Ovary (tissue), 9 donors: ENCODE measurements around the gene METTL5. TPM values are rescaled to one million over a fixed set of nuclear protein-coding genes. Genes with fewer than 3 reads are reported as not detected.
A peak's percentile ranks its signal among the peaks of the same experiment; 100 is the strongest.

Source experiments
- DNase-seq, 5 donors: peaks; one replicate each; pipeline ENCODE4 v3.0.0-alpha.2; 2019 to 2020
- H3K27ac ChIP-seq, 2 donors: fragments of 200-600 bp; one replicate each; pipeline versions ENCODE4 v1.5.1 to v1.8.0; 2019 to 2022
- H3K27me3 ChIP-seq: fragments of 200-600 bp; one replicate; pipeline ENCODE4 v1.8.0; 2022
- H3K36me3 ChIP-seq: fragments of 200-600 bp; sonication (generic); one replicate; pipeline ENCODE4 v1.5.1; 2019
- H3K4me1 ChIP-seq: one replicate; pipeline ENCODE4 v1.8.1; 2013; ENCODE audit warnings: mild to moderate bottlenecking, moderate library complexity; ENCODE audit not compliant: insufficient read depth
- H3K4me3 ChIP-seq: fragments of 200-600 bp; sonication (generic); one replicate; pipeline ENCODE4 v1.5.1; 2017
- H3K9me3 ChIP-seq, 2 donors: fragments of 200-600 bp in 1 of 2; sonication (generic) in 1 of 2; one replicate each; pipeline versions ENCODE4 v1.5.1 to v1.8.1; 2013 to 2019; ENCODE audit warnings: mild to moderate bottlenecking in 1 of 2, moderate library complexity in 1 of 2
- EP300 ChIP-seq: sonication (generic); formaldehyde crosslinking; IDR thresholded peaks from one replicate; pipeline ENCODE4 v1.6.1; 2017; ENCODE audit warnings: antibody characterized with exemption
- POLR2A ChIP-seq: fragments of 450-650 bp; IDR thresholded peaks from one replicate; pipeline ENCODE4 v1.6.1; 2017; ENCODE audit warnings: antibody characterized with exemption, mild to moderate bottlenecking, moderate library complexity
- WGBS, 3 donors: extraction: QIAGEN DNeasy Blood & Tissue Kit in 1 of 3; methylation state at CpG; one replicate each; pipeline versions ENCODE4 v1.1.5 to v1.1.7; 2013 to 2017; 5-methylcytosine and 5-hydroxymethylcytosine counted together
- intact Hi-C, 4 donors: fragments of 100-400 bp; cut with DNase I; formaldehyde crosslinking; loops; one replicate each; pipeline versions ENCODE4 v1.11.0 to v1.15.1; 2022 to 2023
- polyA plus RNA-seq, 2 donors: library from polyadenylated mRNA; stranded (reverse); fragments of 200-250 nt in 1 of 2; fragments of 350-450 nt in 1 of 2; fragmentation: Illumina TruSeq in 1 of 2; extraction: RNeasy Lipid Tissue Mini Kit (QIAGEN cat#74804) in 1 of 2; gene quantifications; one replicate each; pipeline ENCODE4 v1.2.3, GENCODE V29; 2013 to 2014
- total RNA-seq, 7 donors: library from RNA; depleted of rRNA in 2 of 7; stranded (reverse); fragments of >200 nt in 2 of 7; fragmentation: NEBNext Ultra II Directional in 3 of 7; extraction: Animal tissue kit (Norgen Biotek cat#: 25700) in 3 of 7; gene quantifications; one replicate each; pipeline versions ENCODE4 v1.1.0 to v1.2.4, GENCODE V29; 2016 to 2023
- TF ChIP-seq, protein P1 (sequence below), 3 donors: fragments of 450-650 bp in 2 of 3; fragments of 200-600 bp in 1 of 3; IDR thresholded peaks; one replicate each; pipeline versions ENCODE4 v1.5.1 to v1.8.0; 2016 to 2022; ENCODE audit warnings: antibody characterized with exemption in 3 of 3, mild to moderate bottlenecking in 1 of 3
- donor health status: DM: no; HTN: no; CAD: no; lungs with moderate emphysema.
- donor health status: DM: no; HTN: no; CAD: no.
- donor health status: Bipolar disorder and iron deficiency.
- donor health status: DM: yes; HTN: yes; CAD: no.
- donor health status: DM: no; HTN: no; CAD: no.
- donor health status: DM: yes; HTN: yes; CAD: no.

Gene METTL5
- total and polyA plus RNA-seq, 9 donors = 19.9 to 44.0 (median 29.8) TPM

DNA sequence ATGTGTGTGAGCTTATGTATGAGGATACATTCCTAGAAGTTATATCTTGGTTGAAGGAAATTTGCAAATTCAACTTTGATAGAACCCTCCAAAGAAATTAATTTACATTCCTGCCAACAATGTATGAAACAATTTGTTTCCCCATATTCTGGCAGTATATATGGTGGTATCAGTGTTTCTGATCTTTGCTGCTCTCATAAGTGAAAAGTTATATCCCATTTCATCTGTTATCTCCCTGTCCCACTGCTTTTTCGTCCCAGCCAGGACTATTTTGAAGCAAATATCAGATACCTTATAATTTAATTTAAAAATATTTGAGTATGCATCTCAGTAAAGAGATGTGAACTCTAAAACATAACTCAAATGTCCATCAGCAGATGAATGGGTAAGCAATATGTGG lies 9.7 kb upstream of the METTL5 start:
- Histone ChIP-seq H3K36me3 (no peaks in the 10 kb centered on the region), H3K4me1 (peaks cover 11% of the 10 kb centered on the region), H3K27ac (no peak overlapping the region), H3K27me3 (no peaks in the 10 kb centered on the region), H3K9me3 (no peaks in the 10 kb centered on the region), H3K4me3 (no peak overlapping the region)
- no peak for DNase-seq
- 69 to 86% (median 73%) methylated on average over 1 of the region's 1 CpG for WGBS, 3 donors
- intact Hi-C loops = no loop called here
- TF ChIP-seq EP300 (no peak), POLR2A (no peak)
- TF ChIP-seq, protein P1, sequence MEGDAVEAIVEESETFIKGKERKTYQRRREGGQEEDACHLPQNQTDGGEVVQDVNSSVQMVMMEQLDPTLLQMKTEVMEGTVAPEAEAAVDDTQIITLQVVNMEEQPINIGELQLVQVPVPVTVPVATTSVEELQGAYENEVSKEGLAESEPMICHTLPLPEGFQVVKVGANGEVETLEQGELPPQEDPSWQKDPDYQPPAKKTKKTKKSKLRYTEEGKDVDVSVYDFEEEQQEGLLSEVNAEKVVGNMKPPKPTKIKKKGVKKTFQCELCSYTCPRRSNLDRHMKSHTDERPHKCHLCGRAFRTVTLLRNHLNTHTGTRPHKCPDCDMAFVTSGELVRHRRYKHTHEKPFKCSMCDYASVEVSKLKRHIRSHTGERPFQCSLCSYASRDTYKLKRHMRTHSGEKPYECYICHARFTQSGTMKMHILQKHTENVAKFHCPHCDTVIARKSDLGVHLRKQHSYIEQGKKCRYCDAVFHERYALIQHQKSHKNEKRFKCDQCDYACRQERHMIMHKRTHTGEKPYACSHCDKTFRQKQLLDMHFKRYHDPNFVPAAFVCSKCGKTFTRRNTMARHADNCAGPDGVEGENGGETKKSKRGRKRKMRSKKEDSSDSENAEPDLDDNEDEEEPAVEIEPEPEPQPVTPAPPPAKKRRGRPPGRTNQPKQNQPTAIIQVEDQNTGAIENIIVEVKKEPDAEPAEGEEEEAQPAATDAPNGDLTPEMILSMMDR (IDR thresholded peaks at IDR 0.05) = no peak

DNA sequence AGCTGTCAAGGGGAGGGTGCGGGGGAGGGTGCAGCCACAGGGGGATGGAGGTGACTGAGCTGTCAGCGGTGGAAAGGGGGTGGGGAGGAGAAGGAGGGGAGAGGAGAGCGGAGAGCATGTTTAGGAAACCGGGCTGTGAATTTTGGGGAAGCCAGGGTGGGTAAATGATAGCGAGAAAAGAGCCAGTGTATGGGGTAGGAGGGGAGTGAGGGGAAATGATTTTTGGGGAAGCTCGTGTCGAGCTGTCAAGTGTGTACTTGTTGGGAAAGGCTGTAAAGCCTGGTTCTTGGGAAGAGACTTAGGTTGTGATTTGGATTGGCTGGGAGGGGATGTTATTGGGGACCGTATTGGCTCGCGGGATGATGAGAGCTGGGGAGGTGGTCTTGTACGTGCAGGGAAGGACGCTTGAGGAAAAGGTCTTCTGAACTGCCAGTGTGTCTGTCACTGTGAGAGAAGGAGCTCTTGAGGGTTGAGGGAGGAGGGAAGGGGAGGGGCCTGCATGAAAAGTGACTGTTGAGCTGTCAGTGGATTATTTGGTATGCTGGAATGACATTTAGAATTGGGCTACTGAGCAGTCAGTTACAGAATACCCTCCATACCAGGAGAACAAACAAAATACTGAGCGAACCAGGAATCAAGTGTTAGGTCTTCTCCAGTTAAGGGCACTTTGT lies 3.6 kb upstream of the METTL5 start:
- Histone ChIP-seq H3K27me3 (no peaks in the 10 kb centered on the region), H3K36me3 (no peaks in the 10 kb centered on the region), H3K4me1 (peaks cover 6% of the 10 kb centered on the region), H3K4me3 (peak overlapping the region; percentile 75), H3K27ac (peak overlapping the region; percentile 90 to 91), H3K9me3 (no peaks in the 10 kb centered on the region)
- 0 to 1% (median 1%) methylated on average over 13 of the region's 13 CpGs for WGBS, 3 donors
- TF ChIP-seq EP300 = no peak
- TF ChIP-seq, protein P1 (IDR thresholded peaks at IDR 0.05) = no peak
- TF ChIP-seq POLR2A = no peak
- no peak for DNase-seq
- intact Hi-C loops = loop anchor here in 3 of 4 donors (10.0 kb wide), 2 partner anchors 87 to 97 kb away; no protein-coding TSS in a partner anchor

DNA sequence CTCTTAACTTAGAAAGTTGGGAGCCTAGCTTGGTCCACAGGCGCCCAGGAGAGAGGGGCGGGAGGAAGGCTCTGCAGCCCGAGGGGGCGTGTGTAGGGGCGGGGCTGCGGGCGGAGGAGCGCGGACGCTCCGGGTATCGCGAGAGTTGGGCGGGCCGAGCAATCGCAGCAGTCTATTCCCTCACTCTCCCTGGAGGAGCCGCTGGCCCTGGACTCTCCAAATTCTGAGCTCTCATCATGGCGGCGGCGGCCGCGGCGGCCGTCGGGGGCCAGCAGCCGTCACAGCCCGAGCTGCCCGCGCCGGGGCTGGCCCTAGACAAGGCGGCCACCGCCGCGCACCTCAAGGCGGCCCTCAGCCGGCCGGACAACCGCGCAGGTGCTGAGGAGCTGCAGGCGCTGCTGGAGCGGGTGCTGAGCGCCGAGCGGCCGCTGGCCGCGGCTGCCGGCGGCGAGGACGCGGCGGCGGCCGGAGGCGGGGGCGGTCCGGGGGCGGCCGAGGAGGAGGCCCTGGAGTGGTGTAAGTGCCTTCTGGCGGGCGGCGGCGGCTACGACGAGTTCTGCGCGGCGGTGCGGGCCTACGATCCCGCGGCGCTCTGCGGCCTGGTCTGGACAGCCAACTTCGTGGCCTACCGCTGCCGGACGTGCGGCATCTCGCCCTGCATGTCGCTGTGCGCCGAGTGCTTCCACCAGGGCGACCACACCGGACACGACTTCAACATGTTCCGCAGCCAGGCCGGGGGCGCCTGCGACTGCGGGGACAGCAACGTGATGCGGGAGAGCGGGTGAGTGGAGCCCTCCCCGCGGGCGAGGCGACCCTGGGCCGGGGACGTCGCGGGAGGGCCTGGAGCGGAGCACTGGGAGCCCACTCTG lies 2.8 kb upstream of the METTL5 start, which contains the start of gene UBR3:
Gene UBR3, plus strand, starts transcription at position 183 of the 869 bp plus-strand sequence. Its CDS starts 54 bp downstream, at position 237.
- peaks cover 6% of the 10 kb centered on the region for H3K4me1 ChIP-seq
- intact Hi-C loops = loop anchor here in 3 of 4 donors (10.0 kb wide), 2 partner anchors 87 to 97 kb away; no protein-coding TSS in a partner anchor
- H3K36me3 ChIP-seq = no peaks in the 10 kb centered on the region
- peak within 1 kb of the TSS; percentile 90 to 91 for H3K27ac ChIP-seq
- peak within 1 kb of the TSS; percentile 75 for H3K4me3 ChIP-seq
- 0% methylated on average over 92 to 104 of the region's 104 CpGs for WGBS, 3 donors
- DNase-seq = peak; percentile 93 to 97 (median 95)
- H3K27me3 ChIP-seq = no peaks in the 10 kb centered on the region
- no peaks in the 10 kb centered on the region for H3K9me3 ChIP-seq
- TF ChIP-seq EP300 (no peak), POLR2A (peak; percentile 68)
- TF ChIP-seq, protein P1 (IDR thresholded peaks at IDR 0.05) = peak in 1 of 3 donors; percentile 29

DNA sequence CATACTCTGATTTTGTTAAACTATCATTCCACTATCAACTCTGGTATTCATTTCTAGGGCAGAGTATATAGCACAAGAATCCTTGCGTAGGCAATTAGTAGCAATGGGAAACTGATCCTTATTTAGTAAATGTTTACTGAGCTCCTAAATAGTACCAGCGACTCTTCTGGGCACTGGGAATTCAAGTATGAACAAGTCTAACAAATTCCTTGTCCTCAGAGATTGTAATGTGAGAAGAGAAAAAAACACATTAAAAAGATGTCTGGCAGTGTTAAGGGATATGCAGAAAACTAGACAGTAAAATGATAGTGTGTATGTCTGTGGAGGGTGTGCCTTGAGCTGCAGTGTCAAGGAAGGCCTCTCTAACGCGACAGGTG lies 721 bp downstream of the METTL5 start:
- H3K27me3 ChIP-seq = no peaks in the 10 kb centered on the region
- H3K36me3 ChIP-seq = no peaks in the 10 kb centered on the region
- intact Hi-C loops = loop anchor here (2.0 to 10.0 kb wide), 3 partner anchors 91 to 105 kb away; no protein-coding TSS in a partner anchor
- H3K27ac ChIP-seq = peak overlapping the region in 1 of 2 donors; percentile 60
- H3K4me1 ChIP-seq = peaks cover 4% of the 10 kb centered on the region
- no peaks in the 10 kb centered on the region for H3K9me3 ChIP-seq
- no peak for DNase-seq
- WGBS, 3 donors = 10 to 18% (median 18%) methylated on average over 4 of the region's 4 CpGs
- H3K4me3 ChIP-seq = peak overlapping the region; percentile 81
- no peak for TF ChIP-seq POLR2A
- TF ChIP-seq, protein P1 (IDR thresholded peaks at IDR 0.05) = no peak
- no peak for TF ChIP-seq EP300
